ENCODE data around the gene PKD1L1. TPM values are rescaled to one million over a fixed set of nuclear protein-coding genes. Genes with fewer than 3 reads are reported as not detected.

PKD1L1 gene
- total RNA-seq, 4 donors from 2014 or later: 0.44 to 1.1 (median 0.75) TPM

GRCh38 chr7:47772492-47772891 is 175.8 kb downstream of the PKD1L1 start:
- no peak for TF ChIP-seq CTCF (IDR thresholded peaks at IDR 0.05; ENCODE audit: low read depth)

- TF ChIP-seq CTCF (IDR thresholded peaks at IDR 0.05; ENCODE audit: low read depth): no peak
These were observed 176.3 kb downstream of the PKD1L1 start for GRCh38 chr7:47771990-47772360.

GRCh38 chr7:47771336-47771989 is 176.8 kb downstream of the PKD1L1 start:
- no peak for TF ChIP-seq CTCF (IDR thresholded peaks at IDR 0.05; ENCODE audit: low read depth)

- no peak for TF ChIP-seq CTCF (IDR thresholded peaks at IDR 0.05; ENCODE audit: low read depth)
These were observed 182.1 kb downstream of the PKD1L1 start for GRCh38 chr7:47766126-47766525.

- no peak for TF ChIP-seq CTCF (IDR thresholded peaks at IDR 0.05; ENCODE audit: low read depth)
These were observed 182.8 kb downstream of the PKD1L1 start for GRCh38 chr7:47765373-47765979.

- no peak for TF ChIP-seq CTCF (IDR thresholded peaks at IDR 0.05; ENCODE audit: low read depth)
These were observed 183.5 kb downstream of the PKD1L1 start for GRCh38 chr7:47764746-47765145.

- no peak for TF ChIP-seq CTCF (IDR thresholded peaks at IDR 0.05; ENCODE audit: low read depth)
These were observed 184.9 kb downstream of the PKD1L1 start for GRCh38 chr7:47763063-47763974.

All from subcutaneous adipose tissue (tissue), 4 donors.